Right lobe of liver (tissue), 4 donors: ENCODE data around the gene GPC6.

Source experiments
- CTCF ChIP-seq, 4 donors: fragments of 200-600 bp in 3 of 4; fragments of 450-650 bp in 1 of 4; IDR thresholded peaks; one replicate each; pipeline versions ENCODE4 v1.5.1 to v1.8.0; 2016 to 2022; ENCODE audit warnings: antibody characterized with exemption in 4 of 4, mild to moderate bottlenecking in 2 of 4
- POLR2A ChIP-seq: fragments of 450-650 bp; IDR thresholded peaks from one replicate; pipeline ENCODE4 v1.6.1; 2017; ENCODE audit warnings: antibody characterized with exemption, mild to moderate bottlenecking
- donor health status: DM: no; HTN: no; CAD: no.
- donor health status: DM: no; HTN: no; CAD: no.
- donor health status: DM: no; HTN: yes; CAD: no.

DNA sequence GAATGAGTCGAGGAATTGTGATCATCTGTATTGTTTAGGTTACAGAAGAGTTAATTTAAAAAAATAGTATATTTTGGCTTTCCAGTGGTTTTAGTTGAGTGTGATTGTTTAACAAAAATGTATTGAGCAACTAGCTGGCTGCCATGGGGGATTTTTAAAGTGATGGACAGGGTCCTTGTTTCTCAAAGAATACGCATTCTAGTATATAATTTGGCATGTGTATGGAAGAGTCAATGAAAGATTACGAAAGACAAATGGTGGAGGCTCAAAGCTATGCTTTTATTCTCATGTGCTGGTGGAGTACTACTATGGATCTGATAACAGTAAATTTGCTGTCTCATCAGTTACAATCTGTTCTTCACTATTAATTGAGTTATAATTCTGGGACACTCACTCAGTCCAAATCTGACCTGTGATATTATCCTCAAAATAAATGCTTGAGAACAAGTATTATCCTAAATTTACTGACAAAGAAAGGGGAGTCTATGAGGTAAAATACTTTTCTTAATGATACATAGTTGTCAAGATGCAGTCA is 240.0 kb downstream of the GPC6 start:
- no peak for TF ChIP-seq CTCF (IDR thresholded peaks at IDR 0.05)
- TF ChIP-seq POLR2A = no peak
